ENCODE measurements around the gene KRTAP5-5. TPM values are rescaled to one million over a fixed set of nuclear protein-coding genes. Genes with fewer than 3 reads are reported as not detected.

The KRTAP5-5 gene
- total and polyA plus RNA-seq, 2 of the 13 experiments (the other 11 are each of a cell fraction or from before 2014, with no cell fraction given): not detected

DNA sequence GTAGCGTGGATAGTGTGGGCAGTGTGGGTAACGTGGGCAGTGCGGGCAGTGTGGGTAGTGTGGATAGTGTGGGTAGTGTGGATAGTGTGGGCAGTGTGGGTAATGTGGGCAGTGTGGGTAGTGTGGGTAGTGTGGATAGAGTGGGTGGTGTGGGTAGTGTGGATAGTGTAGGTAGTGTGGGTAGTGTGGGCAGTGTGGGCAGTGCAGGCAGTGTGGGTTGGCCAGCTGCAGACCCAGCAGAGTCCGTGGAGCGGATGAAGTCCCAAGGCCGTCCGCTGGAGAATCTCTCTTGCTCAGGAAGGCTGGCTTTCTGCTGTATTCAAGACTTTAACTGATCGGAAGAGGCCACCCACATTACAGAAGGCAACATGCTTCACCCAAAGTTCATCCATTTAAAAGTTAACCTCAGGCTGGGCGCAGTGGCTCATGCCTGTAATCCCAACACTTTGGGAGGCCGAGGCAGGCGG is 41.4 kb downstream of the KRTAP5-5 start (continued):
- TF ChIP-seq ZFP41 (CRISPR knock-in tag; IDR thresholded peaks at IDR 0.05; ENCODE audit: borderline replicate concordance) (peak; percentile 68; the same call in 1 of the 2 replicates), ZBTB38 (CRISPR knock-in tag; IDR thresholded peaks at IDR 0.05) (peak; percentile 91), AKAP8 (CRISPR knock-in tag; IDR thresholded peaks at IDR 0.05) (0 out of 2 replicates have a peak, but pooled peaks have one; percentile 30)

GRCh38 chr11:1671658-1672057 is 42.1 kb downstream of the KRTAP5-5 start:
- in situ Hi-C loops (cut with HindIII; ENCODE audit: extremely low pct_ligation_motif_present, low pct_unique_long_range_greater_than_20kb) (no loop called here), intact Hi-C loops (cut with micrococcal nuclease; ENCODE audit: unreplicated experiment) (no loop called here)
- TF ChIP-seq BRD4 (CRISPR knock-in tag; IDR thresholded peaks at IDR 0.05) (0 out of 2 replicates have a peak, but pooled peaks have one; percentile 55), ZNF737 (CRISPR knock-in tag; IDR thresholded peaks at IDR 0.05; ENCODE audit: borderline replicate concordance) (no peak)
- Histone ChIP-seq H3K27ac (ENCODE audit: extremely low read length, insufficient read depth, low read length) (peak overlapping the region; percentile 95), H3K36me3 (replicated peaks in 1 of 2; ENCODE audit: control insufficient read depth in 1 of 2, insufficient read depth in 2 of 2, low read length in 2 of 2) (no peaks in the 10 kb centered on the region), H2AFZ (ENCODE audit: low read length) (no peak overlapping the region), H3K4me3 (replicated peaks in 1 of 3; ENCODE audit: insufficient read depth in 1 of 3, low read depth in 2 of 3, low read length in 3 of 3) (no peak overlapping the region), H4K20me1 (ENCODE audit: insufficient read depth, low read length) (no peaks in the 10 kb centered on the region), H3K9ac (ENCODE audit: insufficient read depth, low read depth, low read length) (no peak overlapping the region), H3K9me3 (ENCODE audit: low read length) (no peaks in the 10 kb centered on the region), H3K4me1 (ENCODE audit: insufficient read depth, low read length) (peaks cover 81% of the 10 kb centered on the region), H3K79me2 (ENCODE audit: insufficient read depth, low read length) (no peaks in the 10 kb centered on the region), H3K27me3 (ENCODE audit: control insufficient read depth in 1 of 2, insufficient read depth in 2 of 2, low read length in 2 of 2) (no peaks in the 10 kb centered on the region), H3K4me2 (ENCODE audit: low read depth, low read length) (no peak overlapping the region)
- FAIRE-seq (no peak), ATAC-seq (no peak), DNase-seq (ENCODE audit: low spot score) (no peak)
- CTCF ChIA-PET (ENCODE audit: low intra/inter-chr PET ratio, low total read pairs): no interaction called here
- POLR2A ChIA-PET: interaction anchor here (7.2 kb wide), 1 partner anchor 20 kb away, joined by 141 read pairs; no protein-coding TSS in a partner anchor
- 96% methylated on average over 11 of the region's 11 CpGs for WGBS (ENCODE audit: low lambda C conversion rate)
- no TSS peak for BruUV-seq (replicated peaks)

- POLR2A ChIA-PET: interaction anchor here (7.2 kb wide), 1 partner anchor 19 kb away, joined by 141 read pairs; no protein-coding TSS in a partner anchor
- TF ChIP-seq BCL3 (CRISPR knock-in tag; IDR thresholded peaks at IDR 0.05): no peak
- no peak for TF ChIP-seq MAF1 (CRISPR knock-in tag; IDR thresholded peaks at IDR 0.05; ENCODE audit: borderline replicate concordance)
- TF ChIP-seq REXO4 (CRISPR knock-in tag; IDR thresholded peaks at IDR 0.05; ENCODE audit: borderline replicate concordance): no peak
- TF ChIP-seq, protein P1, sequence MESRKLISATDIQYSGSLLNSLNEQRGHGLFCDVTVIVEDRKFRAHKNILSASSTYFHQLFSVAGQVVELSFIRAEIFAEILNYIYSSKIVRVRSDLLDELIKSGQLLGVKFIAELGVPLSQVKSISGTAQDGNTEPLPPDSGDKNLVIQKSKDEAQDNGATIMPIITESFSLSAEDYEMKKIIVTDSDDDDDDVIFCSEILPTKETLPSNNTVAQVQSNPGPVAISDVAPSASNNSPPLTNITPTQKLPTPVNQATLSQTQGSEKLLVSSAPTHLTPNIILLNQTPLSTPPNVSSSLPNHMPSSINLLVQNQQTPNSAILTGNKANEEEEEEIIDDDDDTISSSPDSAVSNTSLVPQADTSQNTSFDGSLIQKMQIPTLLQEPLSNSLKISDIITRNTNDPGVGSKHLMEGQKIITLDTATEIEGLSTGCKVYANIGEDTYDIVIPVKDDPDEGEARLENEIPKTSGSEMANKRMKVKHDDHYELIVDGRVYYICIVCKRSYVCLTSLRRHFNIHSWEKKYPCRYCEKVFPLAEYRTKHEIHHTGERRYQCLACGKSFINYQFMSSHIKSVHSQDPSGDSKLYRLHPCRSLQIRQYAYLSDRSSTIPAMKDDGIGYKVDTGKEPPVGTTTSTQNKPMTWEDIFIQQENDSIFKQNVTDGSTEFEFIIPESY (CRISPR knock-in tag; IDR thresholded peaks at IDR 0.05): peak; percentile 42; the same call in 1 of the 2 replicates
- TF ChIP-seq ZC3H4 (CRISPR knock-in tag; IDR thresholded peaks at IDR 0.05; ENCODE audit: borderline replicate concordance): no peak
- TF ChIP-seq ZNF572 (CRISPR knock-in tag; IDR thresholded peaks at IDR 0.05): no peak
- no peak for TF ChIP-seq CEBPB (IDR thresholded peaks at IDR 0.05; ENCODE audit: borderline replicate concordance, low read depth, low read length)
These were observed 43.2 kb downstream of the KRTAP5-5 start for GRCh38 chr11:1672613-1673350.

More at GRCh38 chr11:1672613-1673350, 43.2 kb downstream of the KRTAP5-5 start:
- H3K79me2 ChIP-seq (ENCODE audit: insufficient read depth, low read length): no peaks in the 10 kb centered on the region
- CTCF ChIA-PET (ENCODE audit: low intra/inter-chr PET ratio, low total read pairs): no interaction called here
- H3K4me3 ChIP-seq (replicated peaks in 1 of 3; ENCODE audit: insufficient read depth in 1 of 3, low read depth in 2 of 3, low read length in 3 of 3): no peak overlapping the region
- in situ Hi-C loops (cut with HindIII; ENCODE audit: extremely low pct_ligation_motif_present, low pct_unique_long_range_greater_than_20kb): no loop called here
- BruUV-seq (replicated peaks): no TSS peak
- no peak overlapping the region for H2AFZ ChIP-seq (ENCODE audit: low read length)
- no peaks in the 10 kb centered on the region for H3K9me3 ChIP-seq (ENCODE audit: low read length)
- WGBS (ENCODE audit: low lambda C conversion rate): 97% methylated on average over 15 of the region's 15 CpGs
- H3K4me2 ChIP-seq (ENCODE audit: low read depth, low read length): no peak overlapping the region
- no peaks in the 10 kb centered on the region for H3K27me3 ChIP-seq (ENCODE audit: control insufficient read depth in 1 of 2, insufficient read depth in 2 of 2, low read length in 2 of 2)
- FAIRE-seq (no peak), DNase-seq (ENCODE audit: low spot score) (no peak), ATAC-seq (no peak)
- H3K4me1 ChIP-seq (ENCODE audit: insufficient read depth, low read length): peaks cover 85% of the 10 kb centered on the region
- no peaks in the 10 kb centered on the region for H4K20me1 ChIP-seq (ENCODE audit: insufficient read depth, low read length)
- H3K9ac ChIP-seq (ENCODE audit: insufficient read depth, low read depth, low read length): peak overlapping the region; percentile 59
- no peaks in the 10 kb centered on the region for H3K36me3 ChIP-seq (replicated peaks in 1 of 2; ENCODE audit: control insufficient read depth in 1 of 2, insufficient read depth in 2 of 2, low read length in 2 of 2)
- intact Hi-C loops (cut with micrococcal nuclease; ENCODE audit: unreplicated experiment): no loop called here
- peak overlapping the region; percentile 95 for H3K27ac ChIP-seq (ENCODE audit: extremely low read length, insufficient read depth, low read length)
